ENCODE data around the gene NEK7. TPM values are rescaled to one million over a fixed set of nuclear protein-coding genes. Genes with fewer than 3 reads are reported as not detected.

The NEK7 gene
- total RNA-seq, 1 donor from 2014 or later: 62.7 TPM

DNA sequence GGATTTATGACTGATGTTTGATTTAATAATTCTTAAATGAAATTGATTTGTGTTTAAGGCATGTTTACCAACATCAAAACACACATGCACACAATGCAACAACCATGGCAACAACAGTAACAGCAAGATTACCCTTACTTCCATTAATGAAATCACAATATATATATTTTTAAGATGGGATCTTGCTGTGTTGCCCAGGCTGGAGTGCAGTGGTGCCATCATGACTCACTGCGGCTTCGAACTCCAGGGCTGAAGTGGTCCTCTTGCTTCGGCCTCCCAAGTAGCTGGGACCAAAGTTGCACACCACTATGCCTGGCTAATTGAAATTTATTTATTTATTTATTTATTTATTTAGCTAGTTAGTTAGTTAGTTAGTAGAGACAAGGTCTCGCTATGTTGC, 27.7 kb downstream of the NEK7 start:
- Mint-ChIP-seq H3K9me3 (ENCODE audit: low read depth) (no peaks in the 10 kb centered on the region), H3K36me3 (ENCODE audit: low read depth) (no peaks in the 10 kb centered on the region), H3K4me3 (ENCODE audit: unreplicated experiment) (no peak overlapping the region), H3K27me3 (ENCODE audit: low read depth) (no peaks in the 10 kb centered on the region), H3K4me1 (ENCODE audit: low read depth) (peaks cover 33% of the 10 kb centered on the region), H3K27ac (ENCODE audit: unreplicated experiment) (no peak overlapping the region)
- no peak for DNase-seq (ENCODE audit: low spot score)
- TF ChIP-seq, protein P1, sequence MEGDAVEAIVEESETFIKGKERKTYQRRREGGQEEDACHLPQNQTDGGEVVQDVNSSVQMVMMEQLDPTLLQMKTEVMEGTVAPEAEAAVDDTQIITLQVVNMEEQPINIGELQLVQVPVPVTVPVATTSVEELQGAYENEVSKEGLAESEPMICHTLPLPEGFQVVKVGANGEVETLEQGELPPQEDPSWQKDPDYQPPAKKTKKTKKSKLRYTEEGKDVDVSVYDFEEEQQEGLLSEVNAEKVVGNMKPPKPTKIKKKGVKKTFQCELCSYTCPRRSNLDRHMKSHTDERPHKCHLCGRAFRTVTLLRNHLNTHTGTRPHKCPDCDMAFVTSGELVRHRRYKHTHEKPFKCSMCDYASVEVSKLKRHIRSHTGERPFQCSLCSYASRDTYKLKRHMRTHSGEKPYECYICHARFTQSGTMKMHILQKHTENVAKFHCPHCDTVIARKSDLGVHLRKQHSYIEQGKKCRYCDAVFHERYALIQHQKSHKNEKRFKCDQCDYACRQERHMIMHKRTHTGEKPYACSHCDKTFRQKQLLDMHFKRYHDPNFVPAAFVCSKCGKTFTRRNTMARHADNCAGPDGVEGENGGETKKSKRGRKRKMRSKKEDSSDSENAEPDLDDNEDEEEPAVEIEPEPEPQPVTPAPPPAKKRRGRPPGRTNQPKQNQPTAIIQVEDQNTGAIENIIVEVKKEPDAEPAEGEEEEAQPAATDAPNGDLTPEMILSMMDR (IDR thresholded peaks at IDR 0.05): no peak

DNA sequence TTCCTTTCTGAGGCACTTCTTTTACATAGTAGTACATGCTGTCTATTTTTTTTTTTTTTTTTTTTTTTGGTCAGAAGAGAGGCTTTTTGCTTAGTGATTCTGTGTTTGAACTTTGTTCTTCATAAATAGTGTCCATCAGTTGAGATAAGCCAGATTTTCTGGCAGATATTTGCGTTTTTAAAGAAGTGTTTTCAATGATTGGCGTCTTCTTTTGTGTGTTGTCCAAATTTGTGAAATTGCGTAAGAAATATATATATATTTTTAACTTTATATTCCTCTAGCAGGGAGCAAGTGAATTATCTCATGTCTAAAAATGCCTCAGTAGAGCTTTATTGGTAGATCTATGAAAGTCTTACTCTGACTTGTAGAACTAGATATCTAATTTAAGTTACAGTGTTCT, 28.3 kb downstream of the NEK7 start:
- no peaks in the 10 kb centered on the region for H3K27me3 Mint-ChIP-seq (ENCODE audit: low read depth)
- no peak overlapping the region for H3K27ac Mint-ChIP-seq (ENCODE audit: unreplicated experiment)
- no peaks in the 10 kb centered on the region for H3K36me3 Mint-ChIP-seq (ENCODE audit: low read depth)
- H3K9me3 Mint-ChIP-seq (ENCODE audit: low read depth): no peaks in the 10 kb centered on the region
- peaks cover 30% of the 10 kb centered on the region for H3K4me1 Mint-ChIP-seq (ENCODE audit: low read depth)
- H3K4me3 Mint-ChIP-seq (ENCODE audit: unreplicated experiment): no peak overlapping the region
- TF ChIP-seq, protein P1 (IDR thresholded peaks at IDR 0.05): no peak
- DNase-seq (ENCODE audit: low spot score): no peak

DNA sequence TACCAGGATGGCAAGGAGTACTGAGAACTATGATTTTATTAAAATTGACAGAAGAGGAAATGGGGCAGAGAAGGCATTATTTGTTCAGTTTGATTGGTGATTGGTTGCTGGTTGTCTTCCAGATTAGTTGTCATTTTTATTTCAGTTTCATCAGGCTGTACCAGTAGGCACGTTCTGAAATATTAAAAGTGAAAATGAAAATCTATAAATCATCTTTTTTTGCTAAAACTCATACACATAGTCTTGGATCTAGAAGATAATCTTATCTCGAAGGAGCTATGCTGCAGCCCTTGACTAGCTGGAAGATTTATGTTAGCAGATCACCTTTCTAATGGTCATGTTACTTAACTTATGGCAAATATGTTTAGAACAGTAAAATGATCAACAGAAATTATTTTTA, 29.0 kb downstream of the NEK7 start:
- Mint-ChIP-seq H3K36me3 (ENCODE audit: low read depth) (no peaks in the 10 kb centered on the region), H3K27me3 (ENCODE audit: low read depth) (no peaks in the 10 kb centered on the region), H3K4me3 (ENCODE audit: unreplicated experiment) (no peak overlapping the region), H3K9me3 (ENCODE audit: low read depth) (no peaks in the 10 kb centered on the region), H3K4me1 (ENCODE audit: low read depth) (peaks cover 31% of the 10 kb centered on the region), H3K27ac (ENCODE audit: unreplicated experiment) (no peak overlapping the region)
- no peak for DNase-seq (ENCODE audit: low spot score)
- TF ChIP-seq, protein P1 (IDR thresholded peaks at IDR 0.05): no peak

DNA sequence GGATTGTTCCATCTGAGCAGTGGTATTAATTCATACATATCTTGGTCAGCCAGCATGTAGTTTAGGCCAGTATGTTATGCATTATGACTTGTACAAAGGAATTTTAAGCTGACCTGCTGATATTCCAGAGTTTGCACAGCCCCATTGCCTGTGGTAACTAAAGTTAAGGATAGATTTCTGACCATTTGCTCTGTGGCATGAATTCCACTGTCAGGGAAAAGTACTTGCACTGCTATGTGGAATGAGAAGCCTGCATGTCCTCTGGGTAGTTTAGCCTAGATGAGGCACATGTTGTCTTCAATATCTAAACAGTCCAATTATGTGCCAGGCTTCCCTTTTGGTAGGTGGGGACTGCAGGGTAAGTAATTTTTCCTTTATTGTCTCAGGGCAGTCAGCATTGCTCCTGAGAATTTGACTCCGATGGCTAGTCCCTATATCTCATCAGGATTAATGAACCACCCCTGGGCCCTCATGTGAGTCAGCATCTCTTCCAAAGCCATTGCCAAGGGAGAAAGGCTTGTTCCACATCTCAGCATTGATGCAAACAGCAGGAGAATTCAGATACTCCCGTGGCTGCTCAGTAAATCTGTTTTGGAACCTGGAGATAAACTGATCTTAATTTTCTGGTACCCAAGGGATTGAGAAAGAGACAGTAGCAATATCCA, 30.2 kb downstream of the NEK7 start:
- H3K4me1 Mint-ChIP-seq (ENCODE audit: low read depth): peaks cover 42% of the 10 kb centered on the region
- H3K27ac Mint-ChIP-seq (ENCODE audit: unreplicated experiment): peak overlapping the region; percentile 59
- H3K4me3 Mint-ChIP-seq (ENCODE audit: unreplicated experiment): no peak overlapping the region
- H3K27me3 Mint-ChIP-seq (ENCODE audit: low read depth): no peaks in the 10 kb centered on the region
- TF ChIP-seq, protein P1 (IDR thresholded peaks at IDR 0.05): no peak
- no peaks in the 10 kb centered on the region for H3K9me3 Mint-ChIP-seq (ENCODE audit: low read depth)
- no peaks in the 10 kb centered on the region for H3K36me3 Mint-ChIP-seq (ENCODE audit: low read depth)
- no peak for DNase-seq (ENCODE audit: low spot score)

DNA sequence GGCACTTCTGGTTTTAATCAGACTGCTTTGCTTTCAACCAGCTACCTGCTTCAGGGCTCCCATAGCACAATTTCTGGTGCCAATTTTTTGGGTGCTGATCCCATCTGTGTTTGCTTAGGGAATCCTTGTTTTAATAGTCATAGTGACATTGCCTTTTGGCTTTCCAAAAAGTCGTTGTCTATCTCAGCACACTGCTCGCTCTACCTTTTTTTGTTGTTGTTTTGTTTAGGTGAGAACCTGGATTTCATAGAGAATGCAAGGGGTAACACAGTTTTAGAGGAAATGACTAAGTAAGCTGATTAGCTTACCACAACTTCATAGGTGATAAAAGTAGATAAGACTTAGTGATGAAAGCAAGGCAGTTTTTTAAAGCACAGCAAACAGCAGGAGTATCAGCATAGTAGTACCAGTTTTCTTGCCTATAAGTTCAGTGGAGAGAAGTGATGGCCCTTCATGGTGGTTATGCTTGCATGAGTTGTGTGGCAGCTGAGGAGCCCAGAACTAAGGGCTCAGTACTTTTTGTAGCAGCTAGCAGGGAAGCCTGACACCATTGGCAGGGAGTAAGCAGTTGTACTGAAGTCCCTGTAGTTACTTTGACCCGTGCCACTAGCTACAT, 31.3 kb downstream of the NEK7 start:
- H3K27ac Mint-ChIP-seq (ENCODE audit: unreplicated experiment): no peak overlapping the region
- no peaks in the 10 kb centered on the region for H3K27me3 Mint-ChIP-seq (ENCODE audit: low read depth)
- H3K9me3 Mint-ChIP-seq (ENCODE audit: low read depth): no peaks in the 10 kb centered on the region
- no peak for DNase-seq (ENCODE audit: low spot score)
- peaks cover 42% of the 10 kb centered on the region for H3K4me1 Mint-ChIP-seq (ENCODE audit: low read depth)
- H3K4me3 Mint-ChIP-seq (ENCODE audit: unreplicated experiment): no peak overlapping the region
- TF ChIP-seq, protein P1 (IDR thresholded peaks at IDR 0.05): no peak
- no peaks in the 10 kb centered on the region for H3K36me3 Mint-ChIP-seq (ENCODE audit: low read depth)

Data from chondrocyte (in vitro differentiated cells).